ENCODE measurements around the gene SORCS3.
A peak's percentile ranks its signal among the peaks of the same experiment; 100 is the strongest.

Gene SORCS3

GRCh38 chr10:104913390-104913789, 272.3 kb downstream of the SORCS3 start:
- H3K4me3 ChIP-seq (replicated peaks; ENCODE audit: low read depth, low read length) = no peak overlapping the region
- TF ChIP-seq CTCF (IDR thresholded peaks at IDR 0.05; ENCODE audit: low read length, missing control alignments) = no peak
- DNase-seq (ENCODE audit: low read depth) = no peak

GRCh38 chr10:104920476-104920875, 279.4 kb downstream of the SORCS3 start:
- no peak for DNase-seq (ENCODE audit: low read depth)
- TF ChIP-seq CTCF (IDR thresholded peaks at IDR 0.05; ENCODE audit: low read length, missing control alignments) = no peak
- H3K4me3 ChIP-seq (replicated peaks; ENCODE audit: low read depth, low read length) = no peak overlapping the region

- no peak for TF ChIP-seq CTCF (IDR thresholded peaks at IDR 0.05; ENCODE audit: low read length, missing control alignments)
- H3K4me3 ChIP-seq (replicated peaks; ENCODE audit: low read depth, low read length) = no peak overlapping the region
- no peak for DNase-seq (ENCODE audit: low read depth)
Observed at GRCh38 chr10:104921763-104922162, 280.7 kb downstream of the SORCS3 start.

- TF ChIP-seq CTCF (IDR thresholded peaks at IDR 0.05; ENCODE audit: low read length, missing control alignments) = no peak
- no peak for DNase-seq (ENCODE audit: low read depth)
- H3K4me3 ChIP-seq (replicated peaks; ENCODE audit: low read depth, low read length) = no peak overlapping the region
Observed at GRCh38 chr10:104922810-104923209, 281.7 kb downstream of the SORCS3 start.

GRCh38 chr10:104923501-104923900, 282.4 kb downstream of the SORCS3 start:
- TF ChIP-seq CTCF (IDR thresholded peaks at IDR 0.05; ENCODE audit: low read length, missing control alignments) = no peak
- DNase-seq (ENCODE audit: low read depth) = no peak
- H3K4me3 ChIP-seq (replicated peaks; ENCODE audit: low read depth, low read length) = no peak overlapping the region

GRCh38 chr10:104924101-104924795, 283.2 kb downstream of the SORCS3 start:
- no peak overlapping the region for H3K4me3 ChIP-seq (replicated peaks; ENCODE audit: low read depth, low read length)
- no peak for TF ChIP-seq CTCF (IDR thresholded peaks at IDR 0.05; ENCODE audit: low read length, missing control alignments)
- no peak for DNase-seq (ENCODE audit: low read depth)

GRCh38 chr10:104925232-104925851, 284.3 kb downstream of the SORCS3 start:
- DNase-seq (ENCODE audit: low read depth) = peak; percentile 19
- no peak overlapping the region for H3K4me3 ChIP-seq (replicated peaks; ENCODE audit: low read depth, low read length)
- TF ChIP-seq CTCF (IDR thresholded peaks at IDR 0.05; ENCODE audit: low read length, missing control alignments) = peak; percentile 37
